ENCODE data around the gene EBF4.

DNA sequence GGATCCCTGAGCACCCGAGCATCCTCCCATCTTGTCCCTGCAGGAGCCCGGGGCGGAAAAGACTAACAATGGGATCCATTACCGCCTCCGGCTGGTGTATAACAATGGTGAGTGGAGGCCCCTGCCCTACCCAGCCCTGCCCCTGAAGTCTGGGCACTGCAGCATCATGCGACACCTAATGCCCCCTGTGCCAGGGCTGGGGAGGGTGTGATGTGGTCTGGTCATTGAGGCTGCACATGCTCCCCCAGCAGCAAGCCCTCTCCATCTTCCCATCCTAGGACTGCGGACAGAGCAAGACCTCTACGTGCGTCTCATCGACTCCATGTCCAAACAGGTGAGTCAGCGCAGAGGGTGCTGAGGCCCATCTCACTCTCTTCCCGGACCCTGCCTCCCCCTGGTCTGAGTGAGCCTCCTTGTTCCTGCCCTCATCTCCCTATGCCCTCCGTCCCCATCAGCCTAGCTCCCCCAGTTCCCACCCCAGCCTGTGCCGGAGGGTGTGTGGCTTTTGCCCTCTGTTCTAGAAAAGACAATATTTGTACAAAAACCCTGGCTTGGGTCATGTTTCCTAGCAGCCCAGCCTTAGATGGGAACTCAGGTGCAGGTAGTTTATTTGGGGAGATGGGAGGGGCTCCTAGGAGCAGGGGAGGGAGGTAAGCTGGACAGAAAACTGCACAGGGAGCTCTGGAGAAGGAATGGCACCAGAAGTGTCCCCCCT lies 13.5 kb downstream of the EBF4 start:
- TF ChIP-seq CTCF (IDR thresholded peaks at IDR 0.05 in 4 of 5, conservative IDR thresholded peaks at IDR 0.05 in 1 of 5) (no peak), POLR2A (IDR thresholded peaks at IDR 0.05) (no peak)
